Activated CD4-positive, alpha-beta T cell treated with anti-CD3 and anti-CD28 coated beads, Interleukin-2, amount 50 U/mL, for 1 hour (primary cell): ENCODE results near the gene CDK2.
A peak's percentile ranks its signal among the peaks of the same experiment; 100 is the strongest.
"Not testable (repeated sequence)": the region's sequence is repeated elsewhere in the genome, so short reads cannot be mapped to it uniquely, and the experiment has no call there.

Source experiments
- DNase-seq: peaks from one replicate; pipeline ENCODE4 v3.0.0-alpha.2; 2020

Gene CDK2

DNA sequence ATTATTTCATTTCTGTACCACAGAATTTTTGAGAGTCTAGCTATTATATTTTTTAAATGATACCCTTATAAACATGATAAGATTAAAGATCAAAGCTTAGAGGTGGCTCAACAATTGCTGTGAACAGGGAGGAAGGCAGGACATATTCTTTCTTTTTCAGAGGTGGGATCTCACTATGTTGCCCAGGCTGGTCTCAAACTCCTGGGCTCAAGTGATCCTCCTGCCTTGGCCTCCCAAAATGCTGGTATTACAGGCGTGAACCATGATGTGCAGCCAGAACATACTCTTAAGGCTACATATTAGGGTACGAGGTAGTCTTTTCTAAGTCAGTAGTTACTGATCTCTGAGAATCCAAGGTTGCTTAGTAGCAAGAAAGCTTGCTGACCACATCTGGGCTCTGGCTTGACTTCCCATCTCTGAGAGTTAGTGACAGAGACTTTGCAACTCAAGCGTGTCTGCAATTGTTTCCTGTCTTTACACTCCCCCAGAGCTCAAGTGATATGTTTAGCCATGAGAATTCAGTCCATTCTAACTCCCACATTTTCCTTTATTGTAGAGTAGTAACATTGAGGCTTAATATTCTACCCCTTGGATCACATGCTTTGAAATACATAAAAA lies 15.8 kb downstream of the CDK2 start:
- DNase-seq: no peak

DNA sequence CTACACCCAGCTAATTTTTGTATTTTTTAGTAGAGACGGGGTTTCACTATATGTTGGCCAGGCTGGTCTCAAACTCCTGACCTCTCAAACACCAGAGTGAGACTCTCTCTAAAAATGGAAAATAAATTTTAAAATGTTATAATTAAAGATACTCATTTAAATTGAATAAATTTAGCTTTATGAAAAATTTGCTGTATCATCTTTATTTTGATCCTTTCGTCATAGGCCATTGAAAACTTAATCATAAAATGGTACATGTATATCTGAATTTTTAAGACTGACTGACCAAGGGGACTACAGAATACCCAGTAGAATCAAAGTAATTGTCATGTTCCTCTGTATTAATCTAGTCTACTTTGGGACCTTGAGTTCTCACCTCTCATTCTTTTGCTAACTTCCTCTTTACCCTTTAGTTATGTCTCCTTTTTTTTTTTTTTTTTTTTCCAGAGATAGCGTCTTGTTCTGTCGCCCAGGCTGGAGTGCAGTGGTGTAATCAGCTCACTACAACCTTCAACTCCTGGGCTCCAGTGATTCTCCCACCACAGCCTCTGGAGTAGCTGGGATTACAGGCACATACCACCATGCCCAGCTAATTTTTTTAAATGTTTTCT lies 16.7 kb downstream of the CDK2 start:
- no peak for DNase-seq

DNA sequence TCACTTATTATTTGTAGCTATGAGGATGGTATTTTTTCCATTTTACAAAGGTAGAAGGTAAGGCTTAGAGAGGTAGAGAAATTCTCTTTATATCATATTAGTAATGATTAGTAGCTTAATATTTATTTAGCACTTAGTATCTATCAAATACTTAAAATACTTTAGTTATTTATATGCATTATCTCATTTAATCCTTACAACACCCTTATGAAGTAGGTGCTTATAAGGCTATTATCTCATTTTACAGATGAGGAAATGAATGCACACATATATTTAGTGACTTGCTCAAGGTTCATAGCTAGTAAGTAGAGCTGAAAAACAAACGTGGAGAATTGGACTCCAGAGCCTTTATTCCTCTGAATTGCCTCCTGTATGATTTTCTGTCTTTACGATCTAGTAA lies 18.2 kb downstream of the CDK2 start:
- no peak for DNase-seq

DNA sequence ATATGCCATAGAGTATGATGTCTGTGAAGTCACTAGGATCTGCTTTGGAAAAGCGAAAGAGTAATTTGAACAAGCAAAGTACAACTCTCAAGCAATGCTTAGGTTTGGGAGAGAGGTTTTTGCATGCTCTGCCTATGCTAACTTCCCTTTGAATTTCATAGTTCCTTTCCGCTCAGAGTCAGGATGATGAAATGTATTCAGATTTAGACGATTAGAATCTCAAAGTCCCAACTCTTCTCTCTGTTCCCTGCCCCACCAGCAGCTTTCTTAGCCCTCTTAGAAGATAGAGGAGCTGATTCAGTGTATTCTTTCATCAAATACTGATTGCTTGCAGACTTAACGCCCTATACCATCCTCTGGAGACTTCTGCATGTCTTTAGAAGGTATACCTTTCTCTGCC lies 18.7 kb downstream of the CDK2 start:
- no peak for DNase-seq

DNA sequence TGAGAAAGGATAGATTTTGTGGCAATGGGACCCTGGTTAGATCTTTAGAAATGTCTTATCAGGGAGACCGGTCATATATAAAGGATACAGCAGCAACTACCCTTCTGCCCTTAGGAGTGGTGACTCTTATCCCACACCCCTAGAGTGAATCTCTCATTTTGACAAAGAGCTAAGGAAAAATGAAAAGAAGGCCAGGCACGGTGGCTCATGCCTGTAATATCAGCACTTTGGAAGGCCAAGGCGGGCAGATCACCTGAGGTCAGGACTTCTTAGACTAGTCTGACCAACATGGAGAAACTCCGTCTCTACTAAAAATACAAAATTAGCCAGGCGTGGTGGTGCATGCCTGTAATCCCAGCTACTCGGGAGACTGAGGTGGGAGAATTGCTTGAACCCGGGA lies 19.3 kb downstream of the CDK2 start:
- DNase-seq: not testable (repeated sequence)

DNA sequence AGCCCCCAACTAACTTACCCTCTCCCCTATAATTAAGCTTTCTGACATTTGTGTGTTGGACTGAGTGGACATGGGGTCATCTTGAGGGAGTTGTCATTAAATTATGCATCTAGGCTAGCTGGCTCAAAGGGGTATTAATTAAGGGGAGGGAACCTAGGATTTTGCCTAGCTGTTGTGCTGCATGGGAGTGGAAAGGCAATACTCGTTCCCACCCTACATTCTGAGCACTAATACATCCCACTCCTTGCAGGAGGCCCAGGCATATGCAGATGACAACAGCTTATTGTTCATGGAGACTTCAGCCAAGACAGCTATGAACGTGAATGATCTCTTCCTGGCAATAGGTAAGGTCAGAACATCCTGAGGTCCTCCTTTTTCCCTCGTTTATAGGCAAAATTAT lies 24.5 kb downstream of the CDK2 start:
- no peak for DNase-seq

DNA sequence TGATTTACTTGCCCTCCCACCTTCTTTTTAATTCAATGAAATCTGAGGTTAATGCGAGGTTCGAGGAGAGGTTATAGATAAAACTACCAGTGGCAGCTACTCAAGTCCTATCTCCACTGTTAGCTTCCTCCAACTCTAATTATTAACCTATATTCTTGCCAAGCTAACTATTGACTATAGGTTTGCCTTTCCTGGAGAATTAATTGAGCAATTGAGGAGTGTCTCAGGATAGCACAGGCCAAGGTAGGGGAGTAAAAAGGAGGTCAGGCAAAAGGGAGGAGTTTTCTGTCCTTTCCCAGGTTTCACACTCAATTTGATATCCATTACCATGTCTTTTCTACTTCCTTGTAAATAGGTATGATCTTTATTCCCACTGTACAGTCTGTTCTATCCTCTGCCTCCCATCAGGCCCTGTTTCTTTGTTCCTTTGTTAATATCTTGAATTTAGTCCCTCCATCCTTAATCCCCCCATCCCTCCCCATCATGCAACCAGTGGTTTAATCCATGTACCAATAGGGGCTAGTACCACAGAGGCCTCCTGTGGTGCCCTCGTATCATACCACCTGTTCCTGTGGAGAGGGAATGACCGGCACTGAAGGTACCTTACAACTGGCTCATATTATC lies 26.7 kb downstream of the CDK2 start:
- DNase-seq: no peak

DNA sequence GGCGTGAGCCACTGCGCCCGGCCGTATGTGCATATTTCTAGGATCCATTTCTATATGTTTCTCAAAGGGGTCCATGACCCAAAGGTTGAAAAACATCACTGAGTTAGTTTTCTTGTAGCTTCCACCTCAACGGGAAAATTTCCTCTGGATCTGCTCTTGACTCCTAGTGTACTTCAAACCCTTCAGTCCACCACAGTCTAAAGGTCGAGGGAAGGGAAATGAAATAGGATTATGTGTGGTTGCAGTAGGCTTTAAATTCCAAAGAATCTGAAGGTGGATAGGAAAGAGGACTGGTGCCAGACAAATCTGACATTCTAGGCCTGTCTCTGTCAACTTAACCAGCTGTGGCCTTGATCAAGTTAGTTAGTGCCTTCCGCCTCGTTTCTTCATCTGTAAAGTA lies 28.7 kb downstream of the CDK2 start:
- DNase-seq: no peak

DNA sequence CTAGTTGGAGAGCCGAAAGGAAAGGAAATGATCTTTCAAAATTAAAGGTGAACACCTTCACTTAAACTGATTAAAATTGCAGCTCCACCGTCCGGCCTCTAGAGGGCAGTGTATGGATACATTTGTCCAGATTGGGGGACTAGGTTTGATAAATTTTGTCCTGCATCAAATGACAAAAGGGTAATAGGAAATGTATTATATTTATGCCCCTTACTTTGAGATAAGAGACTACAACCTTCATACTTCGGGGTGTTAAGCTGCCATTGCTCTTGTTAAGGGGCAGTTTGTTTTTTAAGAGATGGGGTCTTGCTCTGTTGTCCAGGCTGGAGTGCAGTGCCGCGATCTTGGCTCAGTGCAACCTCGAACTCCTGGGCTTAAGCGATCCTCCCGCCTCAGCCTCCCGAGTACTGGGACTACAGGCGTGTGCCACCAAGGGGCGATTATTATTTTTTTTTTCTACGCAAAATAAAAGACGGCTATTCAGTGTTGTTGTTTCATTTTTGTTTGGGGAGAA lies 29.6 kb downstream of the CDK2 start:
- DNase-seq: peak; percentile 56

DNA sequence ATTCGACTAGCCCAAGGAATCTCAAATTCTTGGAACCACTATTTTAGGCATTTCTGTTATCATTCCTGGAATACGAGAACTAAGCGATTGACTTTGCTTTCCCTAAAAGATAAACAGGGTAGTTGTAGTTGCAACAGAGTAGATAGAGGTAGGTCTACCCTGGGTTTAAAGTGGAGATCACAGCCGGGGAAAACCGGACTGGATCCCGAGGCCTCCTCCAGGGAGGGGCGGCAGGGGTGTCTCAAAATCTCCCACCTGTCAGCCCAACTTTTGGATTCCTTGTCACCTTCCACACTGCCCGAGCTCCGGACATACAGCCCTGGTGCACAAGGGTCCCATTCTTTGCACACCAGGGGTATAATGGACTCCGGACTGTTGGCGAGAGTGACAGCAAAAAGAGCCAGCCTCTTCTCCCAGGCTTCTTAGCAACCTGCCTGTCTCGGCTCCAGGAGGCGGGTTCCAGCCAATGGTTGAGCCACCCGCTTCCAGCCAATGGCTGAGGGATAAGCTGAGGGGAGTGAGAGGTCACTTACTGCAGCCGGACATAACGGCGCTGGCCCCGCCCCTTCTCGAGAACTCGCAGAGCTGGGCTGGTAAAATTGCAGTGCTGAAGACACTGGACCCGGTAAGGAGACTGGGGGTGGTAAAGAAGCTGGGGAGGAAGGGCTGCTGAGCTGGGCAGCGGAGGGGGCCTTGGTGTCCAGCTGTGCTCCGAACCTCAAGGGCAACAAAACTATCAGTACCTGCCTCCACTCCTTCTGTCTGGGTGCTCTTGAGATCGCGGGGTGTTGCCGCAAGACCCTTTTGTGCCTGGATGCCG lies 30.3 kb downstream of the CDK2 start, which contains the start of gene SUOX:
Gene SUOX, plus strand, starts transcription at position 562 of the 820 bp plus-strand sequence. CDS start 4,946 bp downstream, outside the sequence.
- no peak for DNase-seq

DNA sequence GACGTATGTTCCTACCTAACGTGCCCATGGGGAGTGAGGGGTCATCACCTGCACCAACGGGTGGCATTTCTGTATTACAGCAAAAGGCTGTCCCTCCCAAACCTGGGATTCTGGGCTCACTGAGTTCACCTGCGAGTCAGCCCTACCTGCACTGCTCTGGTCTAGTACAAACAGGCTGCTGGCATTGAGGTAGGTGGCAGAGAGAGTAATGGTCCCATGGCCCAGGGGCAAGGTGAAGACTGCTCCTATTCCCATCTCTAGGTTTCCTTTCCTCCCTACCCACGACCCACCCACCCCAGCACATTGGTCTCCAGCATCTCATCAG lies 30.9 kb downstream of the CDK2 start:
- no peak for DNase-seq

DNA sequence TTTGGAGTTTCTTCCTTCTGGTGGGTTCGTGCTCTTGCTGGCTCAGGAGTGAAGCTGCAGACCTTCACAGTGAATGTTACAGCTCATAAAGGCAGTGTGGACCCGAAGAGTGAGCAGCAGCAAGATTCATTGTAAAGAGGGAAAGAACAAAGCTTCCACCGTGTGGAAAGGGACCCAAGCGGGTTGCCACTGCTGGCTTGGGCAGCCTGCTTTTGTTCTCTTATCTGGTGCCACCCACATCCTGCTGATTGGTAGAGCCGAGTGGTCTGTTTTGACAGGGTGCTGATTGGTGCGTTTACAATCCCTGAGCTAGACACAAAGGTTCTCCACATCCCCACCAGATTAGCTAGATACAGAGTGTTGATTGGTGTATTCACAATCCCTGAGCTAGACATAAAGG lies 32.9 kb downstream of the CDK2 start:
- DNase-seq: not testable (repeated sequence)

DNA sequence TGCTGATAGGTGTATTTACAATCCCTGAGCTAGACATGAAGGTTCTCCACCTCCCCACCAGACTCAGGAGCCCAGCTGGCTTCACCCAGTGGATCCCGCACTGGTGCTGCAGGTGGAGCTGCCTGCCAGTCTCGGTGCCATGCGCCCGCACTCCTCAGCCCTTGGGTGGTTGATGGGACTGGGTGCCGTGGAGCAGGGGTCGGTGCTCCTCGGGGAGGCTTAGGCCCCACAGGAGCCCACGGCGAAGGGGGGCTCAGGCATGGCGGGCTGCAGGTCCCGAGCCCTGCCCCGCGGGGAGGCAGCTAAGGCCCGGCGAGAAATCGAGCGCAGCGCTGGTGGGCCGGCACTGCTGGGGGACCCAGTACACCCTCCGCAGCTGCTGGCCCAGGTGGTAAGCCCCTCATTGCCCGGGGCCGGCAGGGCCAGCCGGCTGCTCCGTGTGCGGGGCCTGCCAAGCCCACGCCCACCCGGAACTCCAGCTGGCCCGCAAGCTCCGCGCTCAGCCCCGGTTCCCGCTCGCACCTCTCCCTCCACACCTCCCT lies 33.4 kb downstream of the CDK2 start:
- not testable (repeated sequence) for DNase-seq

DNA sequence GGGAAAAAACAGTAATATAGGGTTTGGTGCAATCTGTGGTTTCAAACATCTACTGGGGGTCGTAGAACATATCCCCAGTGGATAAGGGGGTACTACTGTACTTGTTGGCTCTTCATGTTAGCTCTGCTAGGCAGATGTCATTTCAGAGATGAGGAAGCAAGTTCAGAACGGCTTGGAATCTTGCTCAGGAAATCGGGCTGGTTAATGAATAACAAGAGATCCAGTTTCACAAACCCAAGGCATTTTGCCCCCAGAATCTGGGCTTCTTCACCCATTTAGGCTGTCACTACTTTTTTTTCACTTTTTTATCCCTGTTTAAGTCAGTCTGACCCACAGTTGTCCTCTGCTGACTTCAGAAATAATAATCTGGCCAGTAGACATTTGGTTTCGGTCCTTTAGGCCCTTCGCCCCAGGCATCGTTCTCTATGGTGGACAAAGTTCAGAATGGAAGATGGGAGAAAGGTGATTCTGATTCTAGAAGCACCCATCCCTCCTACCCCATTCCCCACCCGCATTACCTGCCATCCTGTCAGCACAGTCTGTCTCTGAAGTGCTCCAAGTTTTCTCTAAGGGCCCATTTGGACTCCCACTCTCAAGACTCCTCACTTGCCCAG lies 35.0 kb downstream of the CDK2 start:
- no peak for DNase-seq

DNA sequence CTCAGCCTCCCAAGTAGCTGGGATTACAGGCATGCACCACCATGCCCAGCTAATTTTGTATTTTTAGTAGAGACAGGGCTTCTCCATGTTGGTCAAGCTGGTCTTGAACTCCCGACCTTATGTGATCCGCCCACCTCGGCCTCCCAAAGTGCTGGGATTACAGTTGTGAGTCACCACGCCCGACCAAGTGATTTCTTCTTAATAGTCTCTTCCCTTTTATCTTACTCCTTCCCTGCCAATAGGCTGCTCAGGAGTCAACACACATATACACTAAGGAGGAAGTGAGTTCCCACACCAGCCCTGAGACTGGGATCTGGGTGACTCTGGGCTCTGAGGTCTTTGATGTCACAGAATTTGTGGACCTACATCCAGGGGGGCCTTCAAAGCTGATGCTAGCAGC lies 36.7 kb downstream of the CDK2 start:
- DNase-seq: not testable (repeated sequence)

DNA sequence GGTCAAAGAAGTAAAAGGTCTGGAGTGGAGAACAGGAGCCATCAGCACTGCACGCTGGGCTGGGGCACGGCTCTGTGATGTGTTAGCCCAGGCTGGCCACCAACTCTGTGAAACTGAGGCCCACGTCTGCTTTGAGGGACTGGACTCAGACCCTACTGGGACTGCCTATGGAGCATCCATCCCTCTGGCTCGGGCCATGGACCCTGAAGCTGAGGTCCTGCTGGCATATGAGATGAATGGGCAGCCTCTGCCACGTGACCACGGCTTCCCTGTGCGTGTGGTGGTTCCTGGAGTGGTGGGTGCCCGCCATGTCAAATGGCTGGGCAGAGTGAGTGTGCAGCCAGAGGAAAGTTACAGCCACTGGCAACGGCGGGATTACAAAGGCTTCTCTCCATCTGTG lies 37.6 kb downstream of the CDK2 start:
- no peak for DNase-seq

DNA sequence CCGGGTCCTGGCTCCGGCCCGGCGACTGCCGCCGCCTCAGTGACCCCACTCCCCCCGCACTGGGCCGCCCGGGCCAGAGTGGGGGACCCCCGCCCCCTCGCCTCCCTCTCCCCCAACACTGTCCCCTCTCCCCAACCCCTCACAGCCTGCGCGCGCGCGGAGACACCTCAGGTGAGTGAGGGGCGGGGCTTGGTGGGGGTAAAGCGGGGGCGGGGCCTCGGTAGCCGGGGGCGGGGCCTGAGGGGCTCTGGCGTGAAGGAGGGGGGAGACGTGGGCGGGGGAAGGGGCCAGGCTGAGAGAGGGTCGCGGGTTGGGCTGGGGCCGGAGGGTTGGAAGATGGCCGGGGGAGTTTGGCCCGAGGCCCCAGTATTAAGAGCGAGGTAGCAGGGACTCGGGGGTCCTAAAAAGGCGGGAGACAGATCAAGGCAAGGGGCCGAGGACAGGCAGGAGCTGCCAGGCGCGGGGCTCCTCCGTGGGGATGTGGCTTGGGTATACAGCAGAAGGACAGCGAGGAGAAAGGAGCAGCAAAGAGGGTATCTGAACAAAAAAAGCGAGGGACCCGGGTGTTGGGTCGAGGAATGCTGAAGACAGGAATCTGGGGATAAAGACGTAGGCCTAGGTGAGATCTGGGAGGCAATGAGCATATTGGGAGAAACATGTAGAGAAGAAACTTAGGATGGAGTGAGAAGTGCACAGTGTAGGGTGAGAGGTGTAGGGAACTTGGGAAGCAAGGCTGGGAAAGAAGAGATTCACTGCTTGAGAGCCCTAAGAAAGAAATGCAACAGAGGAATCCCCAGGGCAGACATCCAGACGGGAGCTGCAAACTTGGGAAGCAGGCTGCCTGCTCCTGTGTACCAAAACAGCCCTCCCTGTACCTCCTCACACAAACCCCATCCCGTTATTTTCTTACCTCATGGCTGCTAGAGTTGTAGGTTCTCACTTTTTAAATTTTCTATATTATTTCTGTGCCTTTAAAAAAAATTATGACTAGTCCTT lies 41.2 kb downstream of the CDK2 start:
- DNase-seq: peak; percentile 74

DNA sequence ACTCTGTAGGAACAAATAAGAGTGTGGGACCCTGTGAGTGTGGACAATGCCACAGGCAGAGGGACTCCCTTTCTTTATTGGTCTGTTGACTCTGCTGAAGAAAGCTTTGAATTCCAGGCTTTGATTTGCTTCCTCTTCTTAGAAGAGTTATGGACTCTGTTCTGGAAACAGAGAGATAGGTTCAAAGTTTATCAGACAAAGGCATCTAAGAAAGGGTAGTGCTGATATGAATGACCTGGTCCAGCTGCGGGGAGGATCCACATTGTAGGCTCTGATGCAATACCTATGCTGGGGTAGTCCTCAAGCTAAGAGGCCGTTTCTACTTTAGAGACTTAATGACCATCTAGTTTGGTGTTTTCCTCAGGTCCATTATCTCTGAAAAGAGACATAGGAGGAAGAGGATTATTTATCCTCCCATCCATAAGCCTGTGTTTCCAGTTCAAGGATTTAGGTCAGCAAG lies 43.5 kb downstream of the CDK2 start:
- DNase-seq: no peak

DNA sequence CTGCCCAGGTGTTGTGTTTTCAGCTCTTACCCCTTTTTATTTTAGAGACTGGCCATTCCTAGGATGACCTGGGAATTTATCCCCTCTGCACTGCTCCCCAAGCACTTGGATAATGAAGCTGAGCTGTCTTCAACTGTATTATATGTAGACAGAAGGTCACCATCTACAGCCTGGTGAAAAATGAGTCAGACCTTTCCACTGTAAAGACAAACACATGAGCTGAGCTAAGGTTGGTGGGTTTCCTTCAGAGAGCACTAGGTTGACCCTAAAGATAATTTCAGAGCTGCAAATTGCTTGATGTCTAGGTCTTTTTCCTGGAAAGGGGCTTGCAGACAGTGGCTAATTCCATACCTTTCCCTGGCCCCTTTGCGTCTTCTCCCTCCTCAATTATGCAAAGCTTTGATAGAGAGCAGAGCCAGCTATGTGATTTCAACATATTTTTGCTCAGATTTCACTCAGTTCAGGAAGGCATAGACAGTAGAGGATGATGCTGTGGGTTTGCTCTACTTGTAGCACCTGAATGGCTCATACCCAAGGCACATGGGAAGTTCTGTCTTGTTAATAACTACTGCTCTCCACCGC lies 45.0 kb downstream of the CDK2 start:
- DNase-seq: no peak

DNA sequence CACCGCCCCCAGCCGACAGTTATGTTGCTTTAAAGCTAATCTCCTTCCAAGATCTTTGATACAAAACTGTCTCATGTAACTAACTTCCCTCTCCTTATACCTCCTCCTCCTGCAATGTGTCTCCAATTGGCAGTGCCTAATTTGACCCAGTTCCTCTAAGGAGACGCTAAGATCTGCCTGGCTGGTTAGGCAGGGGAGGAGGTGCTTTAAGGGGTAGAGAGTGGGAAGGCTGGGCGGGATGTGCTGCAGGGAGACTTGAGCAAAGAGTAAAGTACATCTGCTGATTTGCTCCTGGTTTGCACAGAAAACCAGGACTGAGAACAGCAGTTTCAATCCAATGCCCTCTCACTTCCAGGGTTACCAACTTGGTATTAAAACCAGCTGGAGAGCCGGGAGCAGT lies 46.9 kb downstream of the CDK2 start:
- DNase-seq: no peak

DNA sequence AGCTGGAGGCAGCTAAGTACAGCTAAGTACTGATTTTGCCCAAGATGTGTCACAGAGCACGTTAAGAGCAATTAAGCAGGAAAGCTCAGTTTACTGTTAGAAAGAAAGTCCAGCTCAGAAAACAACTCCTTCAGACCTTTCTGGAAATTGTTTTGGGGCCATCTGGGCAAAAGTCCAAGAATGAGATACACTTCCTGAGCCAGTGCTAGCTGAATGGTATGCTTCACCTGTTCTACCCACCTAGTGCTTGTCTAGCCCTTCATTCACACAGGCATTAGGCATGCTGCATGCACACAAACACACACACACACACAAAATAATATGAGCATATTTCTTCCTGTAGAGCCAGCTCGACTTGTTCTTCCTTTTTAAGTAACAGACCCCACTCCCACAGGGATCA lies 47.6 kb downstream of the CDK2 start:
- no peak for DNase-seq
